ENCODE data around the gene ZMAT2. TPM values are rescaled to one million over a fixed set of nuclear protein-coding genes. Genes with fewer than 3 reads are reported as not detected.

Gene ZMAT2
- total RNA-seq, 4 donors from 2014 or later, result 44.2 to 56.5 (median 51.9) TPM

DNA sequence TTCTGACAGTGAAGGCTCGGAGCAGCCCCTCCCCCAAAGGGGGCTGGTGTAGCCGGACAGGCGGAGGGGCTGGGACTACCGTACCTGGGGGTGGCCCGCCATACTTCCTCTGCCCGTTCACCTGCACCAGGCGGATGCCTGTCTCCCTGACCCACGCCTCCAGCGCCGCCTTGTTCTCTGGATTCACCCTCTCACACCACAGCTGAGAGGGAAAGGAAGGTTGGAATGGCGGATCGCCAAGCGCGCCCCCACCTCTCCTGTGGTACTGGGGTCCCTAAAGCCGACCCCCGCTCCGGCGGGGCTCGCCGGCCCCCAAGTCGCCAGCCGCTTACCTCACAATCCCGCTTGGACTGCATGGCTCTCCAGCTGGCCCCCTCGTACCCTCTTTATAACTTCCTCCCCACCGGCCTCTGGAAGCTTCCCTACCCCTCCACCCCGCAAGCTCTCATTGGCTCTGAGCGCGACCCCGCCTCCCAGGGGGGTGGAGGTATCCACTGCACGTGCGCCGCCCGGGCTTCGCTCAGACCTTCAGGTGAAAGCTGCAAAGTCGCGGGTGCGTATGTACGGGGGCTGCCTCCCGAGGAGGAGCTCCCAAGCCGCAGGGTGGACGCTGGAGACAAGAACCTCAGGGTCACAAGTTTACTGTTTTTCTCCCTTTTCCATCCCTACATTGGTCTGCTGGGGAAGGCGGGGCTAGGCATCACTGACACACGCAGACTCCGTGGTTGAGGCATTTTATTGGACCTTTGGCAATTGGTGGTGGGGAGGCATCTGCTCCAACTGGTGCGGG lies 26.9 kb upstream of the ZMAT2 start, which contains the start of gene DND1:
DND1 (minus strand) TSS at position 390 of the 790 bp plus-strand sequence; CDS start at position 356, 34 bp downstream.
- H3K36me3 ChIP-seq, result peaks cover 0 to 76% of the 10 kb centered on the region in 2 donors
- intact Hi-C loops (cut with DNase I; ENCODE audit: low total_unique reads) (no loop called here), in situ Hi-C loops (cut with MboI; ENCODE audit: low sequenced_read_pairs in 4 of 4) (loop anchor here in 1 of 4 donors (25.0 kb wide), 1 partner anchor 261 kb away; the partner anchor contains the start of gene ANKHD1)
- H3K9me3 ChIP-seq, result no peaks in the 10 kb centered on the region
- no peaks in the 10 kb centered on the region for H3K4me1 ChIP-seq
- no peak for ATAC-seq
- no peaks in the 10 kb centered on the region for H3K27me3 ChIP-seq
- no peak within 1 kb of the TSS for H3K4me3 ChIP-seq
- TF ChIP-seq, protein P1, sequence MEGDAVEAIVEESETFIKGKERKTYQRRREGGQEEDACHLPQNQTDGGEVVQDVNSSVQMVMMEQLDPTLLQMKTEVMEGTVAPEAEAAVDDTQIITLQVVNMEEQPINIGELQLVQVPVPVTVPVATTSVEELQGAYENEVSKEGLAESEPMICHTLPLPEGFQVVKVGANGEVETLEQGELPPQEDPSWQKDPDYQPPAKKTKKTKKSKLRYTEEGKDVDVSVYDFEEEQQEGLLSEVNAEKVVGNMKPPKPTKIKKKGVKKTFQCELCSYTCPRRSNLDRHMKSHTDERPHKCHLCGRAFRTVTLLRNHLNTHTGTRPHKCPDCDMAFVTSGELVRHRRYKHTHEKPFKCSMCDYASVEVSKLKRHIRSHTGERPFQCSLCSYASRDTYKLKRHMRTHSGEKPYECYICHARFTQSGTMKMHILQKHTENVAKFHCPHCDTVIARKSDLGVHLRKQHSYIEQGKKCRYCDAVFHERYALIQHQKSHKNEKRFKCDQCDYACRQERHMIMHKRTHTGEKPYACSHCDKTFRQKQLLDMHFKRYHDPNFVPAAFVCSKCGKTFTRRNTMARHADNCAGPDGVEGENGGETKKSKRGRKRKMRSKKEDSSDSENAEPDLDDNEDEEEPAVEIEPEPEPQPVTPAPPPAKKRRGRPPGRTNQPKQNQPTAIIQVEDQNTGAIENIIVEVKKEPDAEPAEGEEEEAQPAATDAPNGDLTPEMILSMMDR (IDR thresholded peaks at IDR 0.05 in 4 of 5, conservative IDR thresholded peaks at IDR 0.05 in 1 of 5), result no peak
- no peak for TF ChIP-seq POLR2A (IDR thresholded peaks at IDR 0.05)
- DNase-seq, result no peak
- H3K27ac ChIP-seq, result no peak within 1 kb of the TSS

DNA sequence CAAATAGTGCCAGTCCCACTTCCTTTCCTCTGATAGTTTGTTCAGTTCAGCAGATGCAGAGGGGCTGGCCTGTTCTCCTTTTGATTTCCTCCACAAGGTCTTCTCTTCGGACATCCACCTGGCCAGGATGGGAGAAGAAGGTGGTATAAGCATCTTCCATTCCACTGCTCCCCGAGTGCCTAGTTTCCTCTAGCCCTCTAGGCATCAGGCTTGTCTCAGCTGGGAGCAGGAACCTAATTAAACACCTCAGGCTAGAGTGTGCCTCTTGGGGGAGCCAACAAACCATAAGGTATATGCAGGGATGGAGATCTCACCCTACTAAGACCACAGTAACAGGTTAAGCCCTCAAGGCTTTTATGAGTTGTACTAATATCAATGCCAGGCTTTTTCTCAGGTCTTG lies 26.0 kb upstream of the ZMAT2 start:
- H3K4me1 ChIP-seq, result no peaks in the 10 kb centered on the region
- no peaks in the 10 kb centered on the region for H3K9me3 ChIP-seq
- in situ Hi-C loops (cut with MboI; ENCODE audit: low sequenced_read_pairs in 4 of 4), result loop anchor here in 1 of 4 donors (25.0 kb wide), 1 partner anchor 262 kb away; the partner anchor contains the start of gene ANKHD1
- H3K36me3 ChIP-seq, result peaks cover 0 to 70% of the 10 kb centered on the region in 2 donors
- ATAC-seq, result no peak
- intact Hi-C loops (cut with DNase I; ENCODE audit: low total_unique reads), result no loop called here
- TF ChIP-seq, protein P1 (IDR thresholded peaks at IDR 0.05 in 4 of 5, conservative IDR thresholded peaks at IDR 0.05 in 1 of 5), result no peak
- no peak for TF ChIP-seq POLR2A (IDR thresholded peaks at IDR 0.05)
- no peaks in the 10 kb centered on the region for H3K27me3 ChIP-seq
- DNase-seq, result no peak
- no peak overlapping the region for H3K4me3 ChIP-seq
- no peak overlapping the region for H3K27ac ChIP-seq

DNA sequence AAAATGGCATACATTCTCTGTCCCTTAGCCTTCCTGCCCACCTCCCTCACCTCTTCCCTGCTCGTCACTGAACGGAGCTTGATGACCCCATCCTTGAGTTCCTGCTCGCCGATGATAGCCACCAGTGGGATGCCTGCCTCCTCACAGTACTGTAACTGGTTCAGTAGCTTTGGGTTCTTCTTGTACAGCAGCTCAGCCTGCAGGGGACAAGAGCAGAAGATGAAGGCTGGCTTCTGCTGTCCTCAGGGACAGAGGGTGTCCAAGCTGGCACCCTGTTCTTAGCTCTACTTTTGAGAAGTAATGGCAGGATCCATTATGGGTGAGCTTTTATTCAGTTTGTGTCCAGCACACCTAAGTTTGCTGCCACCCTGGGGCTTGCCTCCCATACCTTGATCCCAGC lies 25.6 kb upstream of the ZMAT2 start:
- in situ Hi-C loops (cut with MboI; ENCODE audit: low sequenced_read_pairs in 4 of 4), result loop anchor here in 1 of 4 donors (25.0 kb wide), 1 partner anchor 262 kb away; the partner anchor contains the start of gene ANKHD1
- H3K27me3 ChIP-seq, result no peaks in the 10 kb centered on the region
- intact Hi-C loops (cut with DNase I; ENCODE audit: low total_unique reads), result no loop called here
- TF ChIP-seq POLR2A (IDR thresholded peaks at IDR 0.05), result no peak
- TF ChIP-seq, protein P1 (IDR thresholded peaks at IDR 0.05 in 4 of 5, conservative IDR thresholded peaks at IDR 0.05 in 1 of 5), result no peak
- no peaks in the 10 kb centered on the region for H3K4me1 ChIP-seq
- no peak overlapping the region for H3K27ac ChIP-seq
- no peaks in the 10 kb centered on the region for H3K9me3 ChIP-seq
- peaks cover 0 to 70% of the 10 kb centered on the region in 2 donors for H3K36me3 ChIP-seq
- ATAC-seq, result no peak
- no peak for DNase-seq
- H3K4me3 ChIP-seq, result no peak overlapping the region

DNA sequence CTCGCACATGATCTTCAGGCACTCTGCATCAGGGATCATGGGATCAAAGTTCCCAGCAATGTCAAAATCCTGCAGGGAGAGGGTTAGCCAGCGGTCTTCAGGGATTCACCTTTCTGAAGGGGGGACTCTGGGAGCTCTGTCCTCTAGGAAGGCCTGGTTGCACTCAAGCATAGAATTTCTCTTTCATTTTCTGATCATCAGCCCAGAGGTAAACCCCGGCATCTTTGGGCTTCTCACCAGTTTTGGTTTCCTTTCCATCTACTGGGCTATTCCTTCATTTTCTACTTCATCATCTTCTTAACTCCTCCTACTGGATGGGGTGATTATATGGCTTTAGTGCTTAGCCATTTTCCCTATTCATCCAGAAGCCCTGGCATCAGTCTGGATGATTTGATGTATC lies 22.3 kb upstream of the ZMAT2 start:
- ATAC-seq (no peak), DNase-seq (no peak)
- intact Hi-C loops (cut with DNase I; ENCODE audit: low total_unique reads), result no loop called here
- Histone ChIP-seq H3K9me3 (no peaks in the 10 kb centered on the region), H3K27ac (no peak overlapping the region), H3K4me3 (no peak overlapping the region), H3K27me3 (no peaks in the 10 kb centered on the region), H3K36me3 (peaks cover 2 to 79% of the 10 kb centered on the region in 2 donors), H3K4me1 (no peaks in the 10 kb centered on the region)
- in situ Hi-C loops (cut with MboI; ENCODE audit: low sequenced_read_pairs in 4 of 4), result no loop called here
- TF ChIP-seq, protein P1 (IDR thresholded peaks at IDR 0.05 in 4 of 5, conservative IDR thresholded peaks at IDR 0.05 in 1 of 5), result no peak
- TF ChIP-seq POLR2A (IDR thresholded peaks at IDR 0.05), result no peak
